Small intestine (tissue), 16 donors: ENCODE results near the gene KRT24. TPM values are rescaled to one million over a fixed set of nuclear protein-coding genes. Genes with fewer than 3 reads are reported as not detected.
"Not testable (repeated sequence)": the region's sequence is repeated elsewhere in the genome, so short reads cannot be mapped to it uniquely, and the experiment has no call there.

Experiments
- DNase-seq, 2 donors: peaks; one replicate each; pipeline versions ENCODE4 v3.0.0 to v3.0.0-alpha.2; 2013
- FAIRE-seq: peaks from 2 replicates; lab custom pipeline; 2012; peaks lifted over from hg19 to GRCh38; lab: Jason Lieb, UNC
- H3K27ac ChIP-seq, 3 donors: one replicate each; pipeline ENCODE4 v1.5.1; 2013; ENCODE audit warnings: low read length in 2 of 3, mild to moderate bottlenecking in 2 of 3, control low read depth in 1 of 3, inconsistent platforms in 1 of 3, low read depth in 1 of 3, moderate library complexity in 1 of 3
- H3K27me3 ChIP-seq, 3 donors: one replicate each; pipeline ENCODE4 v1.6.1; 2013; ENCODE audit warnings: low read length in 3 of 3, inconsistent platforms in 1 of 3; ENCODE audit not compliant: control insufficient read depth in 3 of 3, insufficient read depth in 3 of 3
- H3K36me3 ChIP-seq, 3 donors: one replicate each; pipeline ENCODE4 v1.6.1; 2013; ENCODE audit warnings: low read length in 3 of 3, inconsistent platforms in 1 of 3, low read depth in 1 of 3, mild to moderate bottlenecking in 1 of 3, moderate library complexity in 1 of 3; ENCODE audit not compliant: control insufficient read depth in 3 of 3, insufficient read depth in 2 of 3
- H3K4me1 ChIP-seq, 3 donors: one replicate each; pipeline ENCODE4 v1.6.1; 2013; ENCODE audit warnings: low read length in 2 of 3, inconsistent platforms in 1 of 3, low read depth in 1 of 3, mild to moderate bottlenecking in 1 of 3, moderate library complexity in 1 of 3; ENCODE audit not compliant: control insufficient read depth in 3 of 3, insufficient read depth in 2 of 3
- H3K4me3 ChIP-seq, 3 donors: one replicate each; pipeline ENCODE4 v1.5.1; 2013; ENCODE audit warnings: low read length in 3 of 3, control low read depth in 1 of 3, inconsistent platforms in 1 of 3, low read depth in 1 of 3, mild to moderate bottlenecking in 1 of 3, moderate library complexity in 1 of 3
- H3K9me3 ChIP-seq, 2 donors: one replicate each; pipeline ENCODE4 v1.6.1; 2013; ENCODE audit warnings: low read depth in 1 of 2, low read length in 1 of 2; ENCODE audit not compliant: control insufficient read depth in 2 of 2, insufficient read depth in 1 of 2
- WGBS, 3 donors: extraction: QIAGEN DNeasy Blood & Tissue Kit; methylation state at CpG; one replicate each; pipeline ENCODE4 v1.1.7; 2013; 5-methylcytosine and 5-hydroxymethylcytosine counted together
- long read RNA-seq, 10 donors: transcript quantifications; one replicate each; lab custom pipeline, GENCODE V29; 2026
- polyA plus RNA-seq, 4 donors: library from polyadenylated mRNA; stranded (reverse) in 3 of 4; unstranded in 1 of 4; fragments of 200-250 nt in 3 of 4; fragments of 120-200 nt in 1 of 4; gene quantifications; one replicate each; pipeline versions ENCODE4 v1.2.1 to v1.2.3, GENCODE V29; 2013
- donor health status: healthy with polysubstance abuse.
- donor health status: control.
- donor health status: control.
- donor health status: Bipolar disorder and iron deficiency.
- donor health status: healthy.

KRT24 gene
- under 1 TPM in 1 of 4 donors, not detected in 3; 0.48 TPM for polyA plus RNA-seq
- long read RNA-seq, donor 1: 0 reads
- long read RNA-seq, donor 2: 0 reads
- long read RNA-seq, donor 3: 0 reads
- long read RNA-seq, donor 4: 0 reads
- long read RNA-seq, donor 5: 0 reads
- long read RNA-seq, donor 6: 0 reads
- long read RNA-seq, donor 7: 0 reads
- long read RNA-seq, donor 8: 0 reads
- long read RNA-seq, donor 9: 0 reads
- long read RNA-seq, donor 10: 0 reads

DNA sequence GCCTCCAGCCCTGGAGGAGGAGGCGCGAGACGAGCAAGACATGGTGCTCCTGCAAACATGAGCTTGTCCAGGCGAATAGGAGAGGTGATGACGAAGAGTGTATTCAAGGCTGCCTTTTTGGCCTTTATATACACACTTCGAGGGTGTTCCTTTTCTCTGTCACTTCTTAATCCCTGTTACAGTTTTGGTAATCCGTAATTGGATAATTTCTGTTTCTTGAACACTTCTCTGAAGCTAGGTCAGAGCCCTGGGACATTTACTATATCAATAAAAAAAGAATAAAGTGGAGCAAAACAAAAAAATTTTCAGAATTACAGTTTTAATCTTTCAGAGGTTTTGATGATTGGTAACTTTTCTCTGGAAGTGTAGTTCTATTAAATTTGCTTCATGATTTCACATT is at the start of gene KRT24:
Gene KRT24 (minus strand): TSS at position 101 of the 400 bp plus-strand sequence. CDS start 59 bp downstream, at position 42.
- H3K27ac ChIP-seq: no peak within 1 kb of the TSS
- no peaks in the 10 kb centered on the region for H3K9me3 ChIP-seq
- H3K4me3 ChIP-seq: no peak within 1 kb of the TSS
- no peaks in the 10 kb centered on the region for H3K36me3 ChIP-seq
- no peaks in the 10 kb centered on the region for H3K4me1 ChIP-seq
- DNase-seq (no peak), FAIRE-seq (no peak)
- peaks cover 0 to 2% (median 0%) of the 10 kb centered on the region in 3 donors for H3K27me3 ChIP-seq
- WGBS, 3 donors: 72 to 88% (median 79%) methylated on average over 7 of the region's 7 CpGs

DNA sequence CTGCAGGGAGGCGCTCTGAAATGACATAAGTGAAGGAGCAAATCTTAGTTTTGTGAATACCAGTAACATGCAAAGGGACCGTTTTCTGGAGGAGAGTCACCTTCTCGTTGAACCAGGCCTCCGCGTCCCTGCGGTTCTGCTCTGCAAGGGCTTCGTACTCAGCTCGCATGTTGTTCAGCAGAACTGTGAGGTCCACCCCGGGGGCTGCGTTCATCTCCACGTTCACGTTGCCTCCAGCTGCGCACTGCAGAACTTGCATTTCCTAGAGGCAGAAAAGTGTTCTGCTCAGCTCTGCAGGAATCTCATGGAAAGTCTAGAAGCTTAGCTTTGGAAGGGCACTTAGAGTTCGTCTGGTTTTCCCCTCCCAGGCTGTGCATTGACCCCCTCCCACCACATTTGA is 47.5 kb upstream of the KRT24 start:
- no peak overlapping the region for H3K27ac ChIP-seq
- FAIRE-seq (no peak), DNase-seq (no peak)
- H3K4me3 ChIP-seq: no peak overlapping the region
- no peaks in the 10 kb centered on the region for H3K4me1 ChIP-seq
- H3K36me3 ChIP-seq: no peaks in the 10 kb centered on the region
- peaks cover 0 to 2% of the 10 kb centered on the region in 2 donors for H3K9me3 ChIP-seq
- WGBS, 3 donors: 81 to 93% (median 87%) methylated on average over 14 of the region's 14 CpGs
- H3K27me3 ChIP-seq: peaks cover 0 to 12% (median 0%) of the 10 kb centered on the region in 3 donors

DNA sequence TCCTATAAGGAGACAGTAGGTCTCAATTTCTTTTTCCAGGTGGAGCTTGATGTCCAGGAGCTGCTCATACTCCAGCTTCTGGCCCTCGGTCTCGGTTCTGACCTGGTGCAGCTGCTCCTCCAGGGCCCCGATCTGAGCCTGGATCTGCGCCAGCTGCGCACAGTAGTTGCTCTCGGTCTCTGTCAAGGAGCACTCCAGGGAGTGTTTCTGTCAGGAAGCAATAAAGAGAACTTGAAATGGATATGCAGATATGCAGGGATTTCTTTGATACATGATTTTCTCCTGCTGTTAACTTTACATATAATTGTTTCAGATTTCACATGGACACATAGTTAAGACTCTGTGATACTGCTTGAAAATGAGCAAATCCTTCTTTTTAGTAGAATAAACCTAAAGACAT is 46.8 kb upstream of the KRT24 start:
- DNase-seq (no peak), FAIRE-seq (no peak)
- Histone ChIP-seq H3K4me1 (no peaks in the 10 kb centered on the region), H3K27ac (no peak overlapping the region), H3K4me3 (no peak overlapping the region), H3K9me3 (peaks cover 0 to 2% of the 10 kb centered on the region in 2 donors), H3K27me3 (peaks cover 0 to 12% (median 2%) of the 10 kb centered on the region in 3 donors), H3K36me3 (no peaks in the 10 kb centered on the region)
- 73 to 91% (median 87%) methylated on average over 6 of the region's 6 CpGs for WGBS, 3 donors

DNA sequence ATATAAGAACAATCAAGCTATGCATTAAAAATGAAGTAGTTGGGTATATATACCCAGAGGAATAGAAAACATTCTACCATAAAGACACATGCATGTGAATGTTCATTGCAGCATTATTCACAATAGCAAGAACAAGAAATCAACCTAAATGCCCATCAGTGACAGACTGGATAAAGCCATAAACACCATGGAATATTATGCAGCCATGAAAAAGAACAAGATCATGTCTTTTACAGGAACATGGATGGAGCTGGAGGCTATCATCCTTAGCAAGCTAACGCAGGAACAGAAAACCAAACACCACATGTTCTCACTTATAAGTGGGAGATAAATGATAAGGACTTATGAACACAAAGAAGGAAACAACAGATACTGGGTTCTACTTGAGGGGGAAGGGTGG is 45.1 kb upstream of the KRT24 start:
- not testable (repeated sequence) for H3K27ac ChIP-seq, DNase-seq, FAIRE-seq, H3K27me3 ChIP-seq, H3K9me3 ChIP-seq, H3K4me1 ChIP-seq, H3K36me3 ChIP-seq, H3K4me3 ChIP-seq
- 78 to 82% (median 81%) methylated on average over 1 of the region's 1 CpG for WGBS, 3 donors

DNA sequence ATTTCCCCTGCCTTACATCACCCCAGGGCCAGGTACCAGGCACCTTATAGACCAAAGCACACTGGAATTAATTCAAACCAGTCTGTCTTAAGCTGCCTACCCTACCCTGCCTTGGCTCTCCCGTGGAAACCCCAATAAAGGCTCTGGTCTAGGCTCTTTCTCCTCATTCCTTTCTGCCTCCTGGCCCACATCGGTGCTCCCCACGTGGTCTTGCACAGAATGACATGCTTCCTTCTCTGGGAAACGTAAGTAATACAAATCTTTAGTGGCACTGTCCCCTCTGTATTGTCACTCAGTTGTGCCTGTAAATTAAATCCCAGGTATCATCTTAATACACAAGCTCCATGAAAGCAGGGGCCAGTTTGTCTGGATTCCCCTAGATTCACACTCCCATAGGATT is 35.0 kb upstream of the KRT24 start:
- H3K4me1 ChIP-seq: no peaks in the 10 kb centered on the region
- H3K36me3 ChIP-seq: no peaks in the 10 kb centered on the region
- peaks cover 3 to 11% (median 4%) of the 10 kb centered on the region in 3 donors for H3K27me3 ChIP-seq
- no peak overlapping the region for H3K4me3 ChIP-seq
- 34 to 56% (median 55%) methylated on average over 4 of the region's 4 CpGs for WGBS, 3 donors
- H3K9me3 ChIP-seq: peaks cover 0 to 2% of the 10 kb centered on the region in 2 donors
- DNase-seq (no peak), FAIRE-seq (no peak)
- no peak overlapping the region for H3K27ac ChIP-seq

DNA sequence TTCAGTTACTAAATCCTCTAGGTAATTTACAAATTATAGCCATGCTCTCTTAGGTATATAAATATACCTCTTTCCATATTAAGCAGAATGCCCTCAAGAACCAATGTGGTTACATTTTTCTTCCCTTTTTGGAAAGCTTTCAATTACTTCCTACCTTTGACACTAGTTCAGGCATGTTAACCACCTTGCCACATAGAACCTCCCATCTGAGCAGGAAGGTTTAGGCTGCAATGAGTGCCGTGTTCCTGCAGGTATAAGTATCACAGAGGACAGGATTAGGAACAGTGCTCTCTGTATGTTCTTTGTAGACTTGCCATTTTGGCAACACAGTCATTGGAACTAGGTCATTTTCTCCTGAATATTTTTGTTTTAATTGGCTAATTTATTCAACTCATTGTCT is 31.5 kb upstream of the KRT24 start:
- Histone ChIP-seq H3K9me3 (peaks cover 0 to 2% of the 10 kb centered on the region in 2 donors), H3K36me3 (no peaks in the 10 kb centered on the region), H3K27ac (no peak overlapping the region), H3K27me3 (peaks cover 3 to 15% (median 4%) of the 10 kb centered on the region in 3 donors), H3K4me3 (no peak overlapping the region), H3K4me1 (no peaks in the 10 kb centered on the region)
- 50 to 77% (median 61%) methylated on average over 1 of the region's 1 CpG for whole genome bisulfite sequencing, 3 donors
- no peak for DNase-seq
- no peak for FAIRE-seq

DNA sequence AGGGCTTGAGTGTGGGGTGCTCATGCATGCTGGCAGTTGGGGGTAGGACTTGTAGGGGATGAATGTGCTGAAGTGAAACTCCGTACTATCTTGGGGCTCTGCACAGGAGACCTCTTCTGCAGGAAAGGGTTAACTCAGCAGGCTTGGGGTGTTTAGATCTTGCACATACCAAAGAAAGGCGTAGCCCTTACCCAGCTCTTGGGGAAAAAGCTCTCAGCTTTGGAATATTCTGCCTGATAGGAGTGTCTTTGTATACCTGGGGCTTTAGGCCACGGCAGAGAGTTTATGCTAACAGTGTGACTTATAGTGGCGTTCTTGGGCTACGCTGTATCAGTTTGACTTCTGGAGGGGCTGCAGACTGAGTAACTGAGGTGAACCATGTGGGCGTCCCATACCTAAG is 30.5 kb upstream of the KRT24 start:
- peaks cover 3 to 15% (median 4%) of the 10 kb centered on the region in 3 donors for H3K27me3 ChIP-seq
- H3K4me3 ChIP-seq: no peak overlapping the region
- no peak overlapping the region for H3K27ac ChIP-seq
- H3K36me3 ChIP-seq: no peaks in the 10 kb centered on the region
- no peak for FAIRE-seq
- DNase-seq: no peak
- H3K9me3 ChIP-seq: peaks cover 0 to 2% of the 10 kb centered on the region in 2 donors
- H3K4me1 ChIP-seq: no peaks in the 10 kb centered on the region
- 72 to 82% (median 81%) methylated on average over 6 of the region's 6 CpGs for WGBS, 3 donors

GRCh38 chr17:40730970-40731369 is 27.4 kb upstream of the KRT24 start:
- Histone ChIP-seq H3K27me3 (peaks cover 0 to 8% (median 4%) of the 10 kb centered on the region in 3 donors), H3K9me3 (peaks cover 0 to 2% of the 10 kb centered on the region in 2 donors), H3K4me3 (no peak overlapping the region), H3K27ac (no peak overlapping the region), H3K4me1 (no peaks in the 10 kb centered on the region), H3K36me3 (no peaks in the 10 kb centered on the region)
- 64 to 88% (median 78%) methylated on average over 1 of the region's 1 CpG for WGBS, 3 donors
- FAIRE-seq (no peak), DNase-seq (no peak)
